Stimulated activated CD8-positive, alpha-beta memory T cell treated with anti-CD3 and anti-CD28 coated beads, Interleukin-4, amount 100 ng/mL, for 4 hours (primary cell): Measurements from ENCODE around the gene PSMF1.
A peak's percentile ranks its signal among the peaks of the same experiment; 100 is the strongest.
"Not testable (repeated sequence)": the region's sequence is repeated elsewhere in the genome, so short reads cannot be mapped to it uniquely, and the experiment has no call there.

Experiments used
- DNase-seq, 2 donors: peaks; one replicate each; pipeline ENCODE4 v3.0.0-alpha.2; 2020; ENCODE audit warnings: low read depth in 2 of 2, low spot score in 1 of 2

PSMF1 gene

DNA sequence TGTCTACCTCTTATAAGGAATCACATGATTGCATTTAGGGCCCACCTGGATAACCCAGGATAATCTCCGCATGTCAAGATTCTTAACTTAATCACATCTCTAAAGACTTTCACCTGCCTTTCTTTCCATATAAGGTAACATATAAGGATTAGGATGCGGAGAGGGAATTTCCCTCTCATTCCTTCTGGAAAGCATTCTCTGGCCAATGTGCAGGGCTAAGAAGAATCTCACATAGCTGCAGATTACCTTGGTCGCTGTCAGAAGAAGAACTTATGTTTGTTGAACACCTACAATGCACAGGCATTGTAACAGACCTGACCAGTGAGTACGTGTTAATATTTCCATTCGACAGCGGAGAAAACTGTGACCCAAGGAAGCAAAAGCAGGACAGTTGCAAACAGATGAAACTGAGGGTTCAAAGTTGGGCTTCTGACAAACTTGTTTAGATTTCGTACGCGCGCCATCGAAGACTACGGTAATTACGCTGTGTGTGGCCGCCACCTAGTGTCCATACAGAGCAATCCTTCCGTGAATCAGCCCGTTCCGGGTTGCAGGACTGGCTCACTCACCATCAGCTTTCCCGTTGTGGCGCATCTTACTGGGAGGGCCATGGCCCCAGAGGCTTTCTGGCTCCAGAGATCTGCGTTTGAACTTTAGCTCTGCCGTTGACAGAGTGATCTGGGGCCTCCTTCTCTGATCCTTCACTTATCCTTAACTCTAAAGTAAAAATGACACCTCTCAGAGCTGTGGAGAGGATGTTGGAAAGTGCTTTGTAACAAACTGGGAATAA is 94.4 kb downstream of the PSMF1 start:
- DNase-seq, result peak in 1 of 2 donors; percentile 35

DNA sequence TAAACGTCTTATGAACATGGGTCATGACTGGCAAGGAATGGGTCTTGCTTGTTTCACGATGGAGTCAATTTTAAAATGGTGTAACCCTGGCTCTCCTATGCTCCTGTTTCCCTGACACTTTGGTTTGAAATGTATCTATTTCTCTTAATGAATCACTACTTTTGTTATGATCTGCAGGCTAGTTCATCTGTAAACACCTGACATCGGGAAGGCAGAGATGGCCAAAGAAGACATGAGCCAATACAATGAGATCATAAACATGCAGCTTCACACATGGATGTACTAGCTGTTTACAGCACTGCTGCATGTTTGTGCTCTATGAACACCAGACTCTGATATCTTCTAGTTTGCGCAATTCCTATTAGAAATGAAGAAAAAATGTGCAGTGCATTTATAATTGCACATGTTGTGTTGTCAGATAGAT is 96.4 kb downstream of the PSMF1 start:
- no peak for DNase-seq

DNA sequence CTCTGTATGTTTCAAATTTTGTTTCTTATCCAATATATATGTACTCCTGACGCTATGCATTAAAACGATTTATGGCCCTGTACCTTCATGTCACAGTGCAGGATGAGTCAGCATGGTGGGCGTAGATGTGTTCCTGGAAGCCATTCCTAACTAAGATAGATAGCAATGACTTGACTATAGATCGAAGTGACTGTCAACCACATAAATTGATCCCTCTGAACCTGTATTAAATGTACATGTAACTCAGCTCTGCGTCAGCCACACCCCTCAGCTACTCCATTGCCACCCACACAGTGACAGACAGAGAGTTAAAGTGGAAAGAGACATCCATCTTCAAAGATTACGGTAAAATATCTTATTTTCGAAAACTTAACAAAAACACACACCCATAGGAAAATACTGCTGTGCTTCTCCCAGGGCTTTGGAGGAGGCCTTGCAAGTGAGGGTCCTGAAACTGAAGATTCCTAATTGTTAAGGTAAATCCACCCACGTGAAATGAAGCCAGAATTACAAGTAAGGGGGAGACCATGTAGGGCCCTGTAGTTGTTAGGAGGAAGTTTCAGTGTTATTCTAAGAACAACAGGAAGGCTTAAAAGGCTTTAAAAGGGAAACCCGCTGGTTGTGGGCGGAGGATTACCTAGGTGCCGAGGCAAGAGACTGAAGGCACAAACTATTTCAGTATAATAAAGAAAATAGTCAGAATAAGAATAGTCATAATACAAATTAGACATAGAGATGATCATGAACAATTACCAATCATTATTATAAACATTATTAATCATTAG is 97.2 kb downstream of the PSMF1 start:
- no peak for DNase-seq

DNA sequence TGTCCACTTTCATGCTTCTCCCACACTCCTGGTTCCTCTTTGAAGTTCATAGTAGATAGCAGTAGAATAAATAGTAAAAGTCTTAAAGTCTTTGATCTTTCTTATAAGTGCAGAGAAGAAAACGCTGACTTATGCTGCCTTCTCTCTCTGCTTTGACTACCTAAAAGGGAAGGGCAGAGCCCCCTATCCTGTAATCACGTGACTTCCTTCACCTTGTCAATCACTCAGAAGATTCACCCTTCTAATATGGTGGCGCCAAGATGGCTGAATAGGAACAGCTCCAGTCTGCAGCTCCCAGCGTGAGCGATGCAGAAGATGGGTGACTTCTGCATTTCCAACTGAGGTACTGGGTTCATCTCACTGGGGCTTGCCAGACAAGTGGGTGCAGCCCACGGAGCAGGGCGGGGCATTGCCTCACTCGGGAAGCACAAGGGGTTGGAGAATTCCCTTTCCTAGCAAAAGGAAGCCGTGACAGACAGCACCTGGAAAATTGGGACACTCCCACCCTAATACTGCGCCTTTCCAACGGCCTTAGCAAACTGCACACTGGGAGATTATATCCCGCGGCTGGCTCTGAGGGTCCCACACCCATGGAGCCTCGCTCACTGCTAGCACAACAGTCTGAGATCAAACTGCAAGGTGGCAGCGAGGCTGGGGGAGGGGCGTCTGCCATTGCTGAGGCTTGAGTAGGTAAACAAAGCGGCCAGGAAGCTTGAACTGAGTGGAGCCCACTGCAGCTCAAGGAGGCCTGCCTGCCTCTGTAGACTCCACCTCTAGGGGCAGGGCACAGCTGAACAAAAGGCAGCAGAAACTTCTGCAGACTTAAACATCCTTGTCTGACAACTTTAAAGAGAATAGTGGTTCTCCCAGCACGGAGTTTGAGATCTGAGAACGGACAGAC is 98.4 kb downstream of the PSMF1 start:
- not testable (repeated sequence) for DNase-seq
